ENCODE measurements around the gene LCMT1.

LCMT1 gene

DNA sequence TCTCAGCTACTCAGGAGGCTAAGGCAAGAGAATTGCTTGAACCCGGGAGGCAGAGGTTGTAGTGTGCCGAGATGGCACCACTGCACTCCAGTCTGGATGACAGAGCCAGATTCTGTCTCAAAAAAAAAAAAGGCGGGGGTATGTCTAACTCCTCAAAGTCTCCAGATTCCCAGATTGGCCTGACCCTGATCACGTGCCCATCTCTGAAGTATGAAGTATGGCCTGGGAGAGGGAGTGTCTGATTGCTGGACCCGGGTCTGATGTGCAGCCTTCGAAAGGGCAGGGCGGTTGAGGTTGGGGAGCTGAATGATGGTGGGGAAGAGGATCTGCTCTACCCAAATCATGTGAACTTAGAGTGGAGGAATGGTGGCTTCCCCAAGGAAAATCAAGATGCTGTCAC is 87.9 kb downstream of the LCMT1 start:
- no peak for DNase-seq

DNA sequence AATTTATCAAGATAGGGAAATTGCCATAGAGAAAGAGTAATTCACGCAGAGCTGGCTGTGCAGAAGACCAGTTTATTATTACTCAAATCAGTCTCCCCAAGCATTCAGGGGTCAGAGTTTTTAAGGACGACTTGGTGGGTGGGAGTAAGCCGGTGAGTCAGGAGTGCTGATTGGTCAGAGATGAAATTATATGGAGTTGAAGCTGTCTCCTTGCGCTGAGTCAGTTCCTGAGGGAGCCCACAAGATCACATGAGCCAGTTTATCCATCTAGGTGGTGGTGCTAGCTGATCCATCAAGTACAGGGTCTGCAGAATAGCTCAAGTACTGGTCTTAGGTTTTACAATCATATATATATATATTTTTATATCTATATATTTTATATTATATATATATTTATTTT is 99.2 kb downstream of the LCMT1 start:
- DNase-seq = peak; percentile 30

DNA sequence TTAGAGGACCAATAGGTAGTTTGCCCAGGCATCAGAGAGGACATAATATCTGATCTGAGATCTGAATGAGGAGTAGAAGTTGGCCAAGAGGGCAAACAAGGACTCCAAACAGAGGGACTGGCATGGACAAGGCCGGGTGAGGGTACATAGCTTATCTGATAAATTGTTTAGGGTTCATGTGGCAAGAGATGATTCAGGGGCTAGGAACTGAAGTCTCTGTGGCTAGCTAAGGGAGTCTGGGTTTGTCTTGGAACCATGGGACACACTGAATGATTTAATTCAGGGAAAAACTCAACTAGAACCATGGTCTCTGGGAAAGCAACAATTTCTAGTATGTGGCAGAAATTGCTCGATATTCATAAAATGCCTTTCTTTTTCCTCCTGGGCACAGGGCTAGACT is 101.1 kb downstream of the LCMT1 start:
- DNase-seq = no peak

DNA sequence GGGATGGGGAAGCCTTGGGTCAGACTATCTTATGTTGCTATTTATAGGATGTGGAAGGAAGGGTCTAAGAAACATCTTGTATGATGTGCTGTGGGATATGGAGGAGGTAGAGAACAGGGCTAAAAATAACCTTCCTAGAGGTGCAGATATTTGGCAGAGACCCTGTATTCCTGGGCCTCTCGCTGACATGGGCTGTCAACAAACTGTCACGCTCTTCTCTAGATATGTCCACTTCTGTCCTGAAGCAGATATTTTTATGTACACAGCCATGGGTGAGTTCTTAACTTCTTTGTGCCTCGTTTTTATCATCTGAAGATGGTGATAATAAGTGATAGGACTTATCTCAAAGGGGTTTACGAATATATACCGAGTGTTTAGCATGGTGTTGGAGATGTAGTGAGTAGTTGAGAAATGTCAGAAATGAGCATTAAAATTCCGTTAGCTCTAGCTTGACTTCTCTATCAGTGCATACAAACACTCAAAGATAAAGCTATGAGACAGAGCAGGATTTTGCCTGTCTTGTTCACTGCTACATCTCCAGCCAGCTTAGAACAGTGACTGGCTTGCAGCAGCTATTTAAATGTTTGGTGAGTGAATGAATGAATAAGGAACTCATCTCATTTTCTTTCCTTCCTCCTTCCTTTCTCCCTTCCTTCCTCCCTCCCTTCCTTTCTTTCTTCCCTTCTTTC is 102.3 kb downstream of the LCMT1 start:
- DNase-seq = no peak

DNA sequence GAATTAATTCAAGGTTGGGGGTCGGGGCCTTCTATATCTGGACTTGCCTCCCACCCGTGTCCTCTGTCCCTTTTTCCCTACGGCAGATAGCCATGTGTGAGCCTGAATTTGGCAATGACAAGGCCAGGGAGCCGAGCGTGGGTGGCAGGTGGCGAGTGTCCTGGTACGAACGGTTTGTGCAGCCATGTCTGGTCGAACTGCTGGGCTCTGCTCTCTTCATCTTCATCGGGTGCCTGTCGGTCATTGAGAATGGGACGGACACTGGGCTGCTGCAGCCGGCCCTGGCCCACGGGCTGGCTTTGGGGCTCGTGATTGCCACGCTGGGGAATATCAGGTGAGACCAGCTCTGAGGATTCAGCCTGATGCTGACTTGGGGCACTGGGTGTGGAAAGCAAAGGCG is 105.6 kb downstream of the LCMT1 start:
- DNase-seq = no peak

DNA sequence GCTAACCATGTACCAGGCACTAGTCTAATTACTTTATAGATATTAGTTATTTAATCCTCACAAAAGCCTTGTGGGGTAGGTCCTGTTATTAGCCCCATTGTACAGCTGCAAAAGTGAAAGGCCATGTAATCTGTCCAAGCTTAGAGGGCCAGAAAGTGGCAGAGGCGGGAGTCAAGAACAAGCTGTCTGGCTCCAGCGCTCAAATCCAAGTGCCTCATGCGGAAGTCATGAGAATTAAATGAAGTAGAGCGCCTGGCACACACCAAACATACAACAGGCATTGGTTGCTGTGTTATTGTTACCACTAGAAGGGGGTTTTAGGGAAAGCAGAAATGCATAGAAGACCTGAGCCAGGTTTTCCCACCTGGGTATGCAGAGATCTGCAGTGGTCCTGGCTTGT is 106.4 kb downstream of the LCMT1 start:
- DNase-seq = no peak

DNA sequence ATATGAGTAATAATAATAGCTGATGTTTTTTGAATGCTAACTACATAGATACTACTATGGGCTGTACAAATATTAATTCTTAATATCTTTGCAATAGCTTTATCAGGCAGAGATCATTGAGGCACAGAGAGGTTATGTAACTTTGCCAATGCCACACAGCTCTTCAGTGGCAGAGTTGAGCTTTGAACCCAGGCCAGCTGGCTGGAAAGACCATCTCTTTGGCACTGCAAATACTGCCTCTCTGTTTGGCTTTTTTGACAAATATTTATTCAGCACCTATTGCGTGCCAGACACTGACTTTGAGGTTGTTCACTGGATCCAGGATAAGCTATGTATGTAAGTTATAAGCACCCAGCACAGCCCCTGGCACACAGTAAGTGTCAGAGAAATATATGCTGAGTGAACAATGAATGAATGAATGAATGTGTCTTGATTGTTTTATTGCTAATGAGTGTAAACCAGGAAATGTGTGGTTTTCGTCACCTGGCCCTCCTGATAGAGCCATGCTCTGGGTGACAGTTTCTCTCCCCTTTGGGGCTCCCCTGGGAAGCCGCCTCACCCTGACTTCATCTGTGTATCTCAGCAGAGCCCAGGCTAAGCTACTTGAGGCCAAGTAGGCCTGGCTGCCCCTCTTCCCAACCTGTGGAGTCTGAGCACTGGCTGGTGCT is 107.7 kb downstream of the LCMT1 start:
- no peak for DNase-seq

DNA sequence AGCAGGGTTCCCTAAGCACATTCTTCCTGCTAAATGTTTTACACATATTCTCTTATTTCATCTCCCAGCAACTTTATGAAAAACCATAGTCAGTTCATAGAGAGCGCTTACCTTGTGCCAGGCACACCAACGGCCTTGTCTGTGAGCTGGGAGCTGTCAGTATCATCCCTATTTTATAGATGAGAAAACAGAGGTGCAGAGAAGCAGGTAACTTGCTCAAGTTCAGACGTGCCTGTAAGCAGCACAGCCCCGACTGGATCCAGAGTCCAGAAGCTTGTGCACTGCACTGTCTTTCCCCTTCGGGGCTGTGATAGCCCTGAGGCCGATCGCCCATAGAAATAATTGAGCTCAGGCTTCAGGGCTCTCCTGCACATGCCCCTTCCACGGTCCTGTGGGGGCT is 111.4 kb downstream of the LCMT1 start:
- DNase-seq = no peak

DNA sequence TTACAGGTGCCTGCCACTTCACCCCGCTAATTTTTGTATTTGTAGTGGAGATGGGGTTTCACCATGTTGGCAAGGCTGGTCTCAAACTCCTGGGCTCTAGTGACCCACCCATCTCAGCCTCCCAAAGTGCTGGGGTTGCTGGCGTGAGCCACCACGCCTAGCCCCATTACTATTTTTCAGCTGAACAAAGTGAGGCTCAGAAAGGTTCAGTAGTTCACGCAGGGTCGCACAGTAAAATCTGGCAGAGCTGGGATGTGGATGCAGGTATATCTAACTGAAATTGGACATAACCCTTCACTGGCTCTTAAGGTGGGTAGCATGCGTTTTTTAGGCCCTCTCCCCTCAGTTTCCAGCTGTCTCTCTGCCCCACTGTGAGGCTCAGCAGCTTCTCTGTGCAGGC is 112.4 kb downstream of the LCMT1 start:
- DNase-seq = no peak

DNA sequence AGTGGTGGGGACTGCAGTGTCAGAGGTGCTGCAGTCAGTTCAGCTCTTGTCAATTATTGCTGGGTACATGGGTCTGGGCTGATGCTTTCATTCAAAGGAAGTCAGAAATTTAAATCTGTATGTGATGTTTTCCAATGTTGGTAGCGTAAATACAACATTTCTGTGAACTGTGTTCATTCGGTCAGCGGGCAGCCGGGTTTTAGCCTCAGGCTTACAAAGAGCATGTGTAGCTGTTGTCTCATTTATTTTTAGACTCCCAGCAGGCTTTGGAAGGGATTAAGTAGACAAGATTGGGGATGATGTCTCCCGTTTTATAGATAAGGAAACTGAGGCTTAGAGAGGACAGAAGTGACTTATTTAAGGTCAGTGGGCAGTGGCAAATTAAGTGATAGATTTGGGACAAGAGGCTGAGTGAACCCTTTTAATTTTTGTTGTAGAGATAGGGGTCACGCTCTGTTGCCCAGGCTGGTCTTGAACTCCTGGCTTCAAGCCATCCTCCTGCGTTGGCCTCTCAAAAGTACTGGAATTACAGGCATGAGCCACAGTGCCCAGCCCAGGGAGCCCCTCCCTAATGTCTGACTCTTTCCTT is 113.3 kb downstream of the LCMT1 start:
- DNase-seq = no peak
